Upper lobe of left lung (tissue), 4 donors: Measurements from ENCODE around the gene VRK2.

Experiments used
- POLR2A ChIP-seq, 4 donors: fragments of 450-650 bp; IDR thresholded peaks; one replicate each; pipeline ENCODE4 v1.5.1; 2016 to 2017; ENCODE audit warnings: antibody characterized with exemption in 4 of 4, mild to moderate bottlenecking in 2 of 4
- TF ChIP-seq, protein P1 (sequence below), 6 experiments: fragments of 450-650 bp in 4 of 6; fragments of 200-600 bp in 2 of 6; sonication (generic) in 2 of 6; IDR thresholded peaks; one replicate each; pipeline ENCODE4 v1.5.1; 2016 to 2019; ENCODE audit warnings: antibody characterized with exemption in 6 of 6

DNA sequence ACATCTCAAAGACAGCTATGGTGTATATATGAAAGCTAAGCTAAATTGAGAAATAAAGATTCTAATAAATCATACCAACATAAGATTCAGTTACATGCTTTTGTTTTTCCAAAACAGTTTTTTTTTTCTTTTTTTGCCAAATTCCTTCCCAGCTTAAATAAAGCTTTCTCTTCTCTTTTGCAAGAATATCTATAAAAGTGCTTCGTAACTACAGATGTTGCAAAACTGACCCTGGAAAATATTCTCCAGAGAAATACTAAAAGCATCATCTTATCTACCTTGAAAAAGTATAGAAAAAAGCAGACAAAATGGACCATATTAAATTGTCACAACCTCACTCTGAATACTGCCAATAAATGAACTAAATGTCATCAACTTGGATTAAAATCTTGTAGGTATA lies 155.8 kb downstream of the VRK2 start:
- TF ChIP-seq, protein P1, sequence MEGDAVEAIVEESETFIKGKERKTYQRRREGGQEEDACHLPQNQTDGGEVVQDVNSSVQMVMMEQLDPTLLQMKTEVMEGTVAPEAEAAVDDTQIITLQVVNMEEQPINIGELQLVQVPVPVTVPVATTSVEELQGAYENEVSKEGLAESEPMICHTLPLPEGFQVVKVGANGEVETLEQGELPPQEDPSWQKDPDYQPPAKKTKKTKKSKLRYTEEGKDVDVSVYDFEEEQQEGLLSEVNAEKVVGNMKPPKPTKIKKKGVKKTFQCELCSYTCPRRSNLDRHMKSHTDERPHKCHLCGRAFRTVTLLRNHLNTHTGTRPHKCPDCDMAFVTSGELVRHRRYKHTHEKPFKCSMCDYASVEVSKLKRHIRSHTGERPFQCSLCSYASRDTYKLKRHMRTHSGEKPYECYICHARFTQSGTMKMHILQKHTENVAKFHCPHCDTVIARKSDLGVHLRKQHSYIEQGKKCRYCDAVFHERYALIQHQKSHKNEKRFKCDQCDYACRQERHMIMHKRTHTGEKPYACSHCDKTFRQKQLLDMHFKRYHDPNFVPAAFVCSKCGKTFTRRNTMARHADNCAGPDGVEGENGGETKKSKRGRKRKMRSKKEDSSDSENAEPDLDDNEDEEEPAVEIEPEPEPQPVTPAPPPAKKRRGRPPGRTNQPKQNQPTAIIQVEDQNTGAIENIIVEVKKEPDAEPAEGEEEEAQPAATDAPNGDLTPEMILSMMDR (IDR thresholded peaks at IDR 0.05) = no peak
- TF ChIP-seq POLR2A (IDR thresholded peaks at IDR 0.05) = no peak
